ENCODE data around the gene ARSG. TPM values are rescaled to one million over a fixed set of nuclear protein-coding genes. Genes with fewer than 3 reads are reported as not detected.

The ARSG gene
- total and polyA plus RNA-seq, 2 of the 13 experiments (the other 11 are each of a cell fraction or from before 2014, with no cell fraction given) = 3.7 to 15.2 TPM

DNA sequence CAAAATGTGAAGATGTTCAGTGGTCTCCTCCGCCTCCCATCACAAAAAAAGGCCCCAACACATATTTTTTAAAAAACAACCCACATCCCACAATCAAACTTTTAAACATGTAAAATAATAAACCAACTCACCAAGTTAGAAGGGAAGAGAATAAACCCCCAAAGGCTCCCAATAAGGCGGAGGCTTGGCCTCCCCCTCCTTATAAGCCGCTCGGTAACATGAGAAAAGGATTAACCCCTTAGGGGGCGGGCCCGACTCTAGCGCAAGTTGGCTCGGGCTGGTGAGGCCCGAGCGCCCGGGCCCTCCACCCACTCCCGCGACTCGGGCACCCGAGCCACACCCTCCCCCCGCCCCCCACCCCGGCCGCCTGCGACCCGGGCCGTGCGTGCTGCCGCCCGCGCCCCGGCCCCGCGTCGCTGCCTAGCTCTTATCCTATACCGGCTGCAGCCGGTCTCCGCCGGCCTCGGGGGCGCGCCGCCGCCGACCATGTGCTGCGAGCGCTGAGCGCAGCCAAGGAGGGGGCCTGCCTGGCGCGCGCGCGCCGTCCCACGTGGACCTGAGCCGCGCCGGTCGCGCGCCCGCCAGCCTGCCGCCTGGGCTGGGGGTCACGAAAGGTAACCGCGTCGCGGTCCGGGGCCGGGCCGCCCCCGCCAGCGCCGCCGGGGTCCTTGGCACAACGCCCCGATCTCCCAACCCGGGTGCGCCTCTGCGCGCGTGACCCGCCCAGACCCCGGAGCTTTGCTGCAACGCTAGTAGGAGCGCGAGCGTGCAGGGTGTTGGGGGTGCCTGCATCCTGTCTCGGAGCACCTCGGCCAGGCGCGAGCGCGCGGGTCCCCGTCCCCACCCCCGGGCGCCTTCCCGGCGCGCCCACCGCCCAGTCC lies at the start of gene ARSG, which contains the start of gene SLC16A6 (continued):
- TF ChIP-seq TBX3 (IDR thresholded peaks at IDR 0.05; ENCODE audit: borderline replicate concordance) = no peak
- TF ChIP-seq, protein P1, sequence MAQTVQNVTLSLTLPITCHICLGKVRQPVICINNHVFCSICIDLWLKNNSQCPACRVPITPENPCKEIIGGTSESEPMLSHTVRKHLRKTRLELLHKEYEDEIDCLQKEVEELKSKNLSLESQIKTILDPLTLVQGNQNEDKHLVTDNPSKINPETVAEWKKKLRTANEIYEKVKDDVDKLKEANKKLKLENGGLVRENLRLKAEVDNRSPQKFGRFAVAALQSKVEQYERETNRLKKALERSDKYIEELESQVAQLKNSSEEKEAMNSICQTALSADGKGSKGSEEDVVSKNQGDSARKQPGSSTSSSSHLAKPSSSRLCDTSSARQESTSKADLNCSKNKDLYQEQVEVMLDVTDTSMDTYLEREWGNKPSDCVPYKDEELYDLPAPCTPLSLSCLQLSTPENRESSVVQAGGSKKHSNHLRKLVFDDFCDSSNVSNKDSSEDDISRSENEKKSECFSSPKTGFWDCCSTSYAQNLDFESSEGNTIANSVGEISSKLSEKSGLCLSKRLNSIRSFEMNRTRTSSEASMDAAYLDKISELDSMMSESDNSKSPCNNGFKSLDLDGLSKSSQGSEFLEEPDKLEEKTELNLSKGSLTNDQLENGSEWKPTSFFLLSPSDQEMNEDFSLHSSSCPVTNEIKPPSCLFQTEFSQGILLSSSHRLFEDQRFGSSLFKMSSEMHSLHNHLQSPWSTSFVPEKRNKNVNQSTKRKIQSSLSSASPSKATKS (CRISPR knock-in tag; IDR thresholded peaks at IDR 0.05) = no peak
- TF ChIP-seq ZNF629 (CRISPR knock-in tag; conservative IDR thresholded peaks at IDR 0.05) = no peak
- TF ChIP-seq, protein P2, sequence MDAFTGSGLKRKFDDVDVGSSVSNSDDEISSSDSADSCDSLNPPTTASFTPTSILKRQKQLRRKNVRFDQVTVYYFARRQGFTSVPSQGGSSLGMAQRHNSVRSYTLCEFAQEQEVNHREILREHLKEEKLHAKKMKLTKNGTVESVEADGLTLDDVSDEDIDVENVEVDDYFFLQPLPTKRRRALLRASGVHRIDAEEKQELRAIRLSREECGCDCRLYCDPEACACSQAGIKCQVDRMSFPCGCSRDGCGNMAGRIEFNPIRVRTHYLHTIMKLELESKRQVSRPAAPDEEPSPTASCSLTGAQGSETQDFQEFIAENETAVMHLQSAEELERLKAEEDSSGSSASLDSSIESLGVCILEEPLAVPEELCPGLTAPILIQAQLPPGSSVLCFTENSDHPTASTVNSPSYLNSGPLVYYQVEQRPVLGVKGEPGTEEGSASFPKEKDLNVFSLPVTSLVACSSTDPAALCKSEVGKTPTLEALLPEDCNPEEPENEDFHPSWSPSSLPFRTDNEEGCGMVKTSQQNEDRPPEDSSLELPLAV (CRISPR knock-in tag; conservative IDR thresholded peaks at IDR 0.05; ENCODE audit: low read depth) = no peak
- TF ChIP-seq, protein P3, sequence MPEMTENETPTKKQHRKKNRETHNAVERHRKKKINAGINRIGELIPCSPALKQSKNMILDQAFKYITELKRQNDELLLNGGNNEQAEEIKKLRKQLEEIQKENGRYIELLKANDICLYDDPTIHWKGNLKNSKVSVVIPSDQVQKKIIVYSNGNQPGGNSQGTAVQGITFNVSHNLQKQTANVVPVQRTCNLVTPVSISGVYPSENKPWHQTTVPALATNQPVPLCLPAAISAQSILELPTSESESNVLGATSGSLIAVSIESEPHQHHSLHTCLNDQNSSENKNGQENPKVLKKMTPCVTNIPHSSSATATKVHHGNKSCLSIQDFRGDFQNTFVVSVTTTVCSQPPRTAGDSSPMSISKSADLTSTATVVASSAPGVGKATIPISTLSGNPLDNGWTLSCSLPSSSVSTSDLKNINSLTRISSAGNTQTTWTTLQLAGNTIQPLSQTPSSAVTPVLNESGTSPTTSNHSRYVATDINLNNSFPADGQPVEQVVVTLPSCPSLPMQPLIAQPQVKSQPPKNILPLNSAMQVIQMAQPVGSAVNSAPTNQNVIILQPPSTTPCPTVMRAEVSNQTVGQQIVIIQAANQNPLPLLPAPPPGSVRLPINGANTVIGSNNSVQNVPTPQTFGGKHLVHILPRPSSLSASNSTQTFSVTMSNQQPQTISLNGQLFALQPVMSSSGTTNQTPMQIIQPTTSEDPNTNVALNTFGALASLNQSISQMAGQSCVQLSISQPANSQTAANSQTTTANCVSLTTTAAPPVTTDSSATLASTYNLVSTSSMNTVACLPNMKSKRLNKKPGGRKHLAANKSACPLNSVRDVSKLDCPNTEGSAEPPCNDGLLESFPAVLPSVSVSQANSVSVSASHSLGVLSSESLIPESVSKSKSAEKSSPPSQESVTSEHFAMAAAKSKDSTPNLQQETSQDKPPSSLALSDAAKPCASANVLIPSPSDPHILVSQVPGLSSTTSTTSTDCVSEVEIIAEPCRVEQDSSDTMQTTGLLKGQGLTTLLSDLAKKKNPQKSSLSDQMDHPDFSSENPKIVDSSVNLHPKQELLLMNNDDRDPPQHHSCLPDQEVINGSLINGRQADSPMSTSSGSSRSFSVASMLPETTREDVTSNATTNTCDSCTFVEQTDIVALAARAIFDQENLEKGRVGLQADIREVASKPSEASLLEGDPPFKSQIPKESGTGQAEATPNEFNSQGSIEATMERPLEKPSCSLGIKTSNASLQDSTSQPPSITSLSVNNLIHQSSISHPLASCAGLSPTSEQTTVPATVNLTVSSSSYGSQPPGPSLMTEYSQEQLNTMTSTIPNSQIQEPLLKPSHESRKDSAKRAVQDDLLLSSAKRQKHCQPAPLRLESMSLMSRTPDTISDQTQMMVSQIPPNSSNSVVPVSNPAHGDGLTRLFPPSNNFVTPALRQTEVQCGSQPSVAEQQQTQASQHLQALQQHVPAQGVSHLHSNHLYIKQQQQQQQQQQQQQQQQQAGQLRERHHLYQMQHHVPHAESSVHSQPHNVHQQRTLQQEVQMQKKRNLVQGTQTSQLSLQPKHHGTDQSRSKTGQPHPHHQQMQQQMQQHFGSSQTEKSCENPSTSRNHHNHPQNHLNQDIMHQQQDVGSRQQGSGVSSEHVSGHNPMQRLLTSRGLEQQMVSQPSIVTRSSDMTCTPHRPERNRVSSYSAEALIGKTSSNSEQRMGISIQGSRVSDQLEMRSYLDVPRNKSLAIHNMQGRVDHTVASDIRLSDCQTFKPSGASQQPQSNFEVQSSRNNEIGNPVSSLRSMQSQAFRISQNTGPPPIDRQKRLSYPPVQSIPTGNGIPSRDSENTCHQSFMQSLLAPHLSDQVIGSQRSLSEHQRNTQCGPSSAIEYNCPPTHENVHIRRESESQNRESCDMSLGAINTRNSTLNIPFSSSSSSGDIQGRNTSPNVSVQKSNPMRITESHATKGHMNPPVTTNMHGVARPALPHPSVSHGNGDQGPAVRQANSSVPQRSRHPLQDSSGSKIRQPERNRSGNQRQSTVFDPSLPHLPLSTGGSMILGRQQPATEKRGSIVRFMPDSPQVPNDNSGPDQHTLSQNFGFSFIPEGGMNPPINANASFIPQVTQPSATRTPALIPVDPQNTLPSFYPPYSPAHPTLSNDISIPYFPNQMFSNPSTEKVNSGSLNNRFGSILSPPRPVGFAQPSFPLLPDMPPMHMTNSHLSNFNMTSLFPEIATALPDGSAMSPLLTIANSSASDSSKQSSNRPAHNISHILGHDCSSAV (CRISPR knock-in tag; IDR thresholded peaks at IDR 0.05; ENCODE audit: borderline replicate concordance) = no peak
- TF ChIP-seq HHEX (CRISPR knock-in tag; IDR thresholded peaks at IDR 0.05) = no peak
- TF ChIP-seq ZNF256 (CRISPR knock-in tag; conservative IDR thresholded peaks at IDR 0.05) = no peak
